HG02678 (cell line): ENCODE results near the gene MAX.
A peak's percentile ranks its signal among the peaks of the same experiment; 100 is the strongest.

ENCODE experiments used
- ATAC-seq: cut with Tn5 transposase; IDR thresholded peaks from one replicate; pipeline ENCODE4 v1.9.1; 2021; ENCODE audit warnings: mild to moderate bottlenecking, moderate library complexity; ENCODE audit not compliant: unreplicated experiment

The MAX gene

GRCh38 chr14:65074449-65075150 lies 27.7 kb downstream of the MAX start:
- ATAC-seq, result no peak

DNA sequence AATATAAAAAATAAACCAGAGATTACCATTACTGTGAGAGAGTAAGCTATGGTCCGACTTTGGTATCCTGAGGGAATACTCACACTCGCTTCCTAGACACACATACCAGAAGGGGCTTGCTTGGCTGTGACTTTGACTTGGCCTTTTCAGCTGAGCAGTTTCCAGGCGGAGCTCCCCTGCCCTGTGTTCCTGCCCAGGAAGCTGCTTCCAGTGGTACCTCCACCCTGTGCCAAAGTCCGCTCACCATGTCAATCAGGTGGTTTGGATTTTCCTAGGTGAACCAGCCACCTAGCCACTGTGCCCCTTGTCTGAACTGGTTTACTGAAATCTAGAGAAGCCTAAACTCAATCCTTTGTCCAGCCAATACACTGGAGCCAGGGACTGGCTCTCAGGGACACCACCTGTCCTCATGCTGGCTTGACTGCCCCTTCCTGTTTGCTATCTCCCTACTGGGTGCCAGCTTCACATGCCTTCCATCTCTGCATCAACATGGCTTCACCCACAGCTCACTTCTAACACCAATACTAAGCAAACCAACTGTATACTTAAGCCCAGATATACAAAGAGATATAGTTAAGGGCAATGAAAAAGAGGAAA lies 28.6 kb downstream of the MAX start:
- ATAC-seq, result no peak

DNA sequence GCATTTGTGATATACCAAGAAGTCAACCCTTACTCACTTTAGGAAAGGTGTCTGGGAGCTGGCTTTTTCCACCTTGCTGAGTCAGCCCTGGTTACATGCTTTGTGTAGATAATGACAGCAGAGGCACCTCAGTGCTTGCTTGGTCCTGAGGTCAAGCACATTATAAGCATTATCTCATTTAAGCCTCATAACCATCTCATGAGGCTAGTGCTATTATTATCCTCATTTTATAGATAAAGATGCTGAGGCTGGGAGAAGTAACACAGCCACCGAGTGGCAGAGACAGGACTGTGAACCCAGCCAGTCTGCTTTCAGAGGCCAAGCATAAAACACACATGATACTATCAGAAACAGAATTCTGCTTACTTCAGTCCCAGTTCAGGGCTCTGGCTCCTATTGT lies 29.4 kb downstream of the MAX start:
- no peak for ATAC-seq

- ATAC-seq, result no peak
Observed at GRCh38 chr14:65072256-65072655, 30.1 kb downstream of the MAX start.

DNA sequence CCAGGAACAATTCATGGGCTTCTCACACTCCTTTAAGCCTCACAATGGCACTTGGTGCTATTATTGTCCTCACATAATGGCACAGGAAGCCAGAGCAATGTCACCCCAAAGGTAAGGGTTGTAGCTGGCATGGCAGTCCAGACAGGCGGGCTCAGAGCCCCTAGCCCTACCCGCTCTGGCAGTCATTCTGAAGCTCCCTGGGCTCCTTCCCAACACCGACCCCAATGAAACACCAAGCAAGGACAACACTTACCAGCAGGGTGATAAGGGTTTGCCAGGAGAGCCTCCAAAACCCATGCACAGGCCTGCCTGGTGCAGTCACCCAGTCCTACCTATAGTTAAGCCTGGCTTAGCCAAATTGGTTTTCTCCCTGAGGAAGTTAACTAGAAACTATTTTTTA lies 30.8 kb downstream of the MAX start:
- ATAC-seq, result no peak

DNA sequence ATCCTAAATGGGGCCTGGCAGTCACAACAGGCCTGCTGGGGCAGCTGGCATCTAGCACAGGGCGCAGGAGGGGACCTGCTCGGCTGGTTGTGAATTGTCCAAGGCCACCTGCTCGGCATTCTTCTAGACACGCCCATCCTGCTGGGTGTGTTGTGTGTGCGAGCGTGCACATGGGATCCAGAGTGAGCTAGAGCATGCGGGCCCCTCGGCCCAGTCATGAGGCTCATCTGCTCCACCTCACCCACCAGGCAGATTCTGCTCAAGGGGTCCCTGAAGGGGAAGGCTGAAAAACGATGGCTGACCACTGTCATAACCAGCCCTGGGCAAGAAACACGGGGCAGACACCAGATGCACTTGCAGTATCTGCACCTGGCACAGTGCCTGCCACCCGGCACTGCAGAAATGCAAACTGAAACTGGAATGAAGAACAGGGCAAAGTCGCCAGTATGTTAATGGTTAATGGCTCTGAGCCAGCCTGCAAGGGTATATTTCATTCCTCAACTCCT lies 31.8 kb downstream of the MAX start:
- ATAC-seq, result peak; percentile 60

GRCh38 chr14:65069874-65070413 lies 32.4 kb downstream of the MAX start:
- ATAC-seq, result no peak

GRCh38 chr14:65065719-65066118 lies 36.6 kb downstream of the MAX start:
- ATAC-seq, result no peak

DNA sequence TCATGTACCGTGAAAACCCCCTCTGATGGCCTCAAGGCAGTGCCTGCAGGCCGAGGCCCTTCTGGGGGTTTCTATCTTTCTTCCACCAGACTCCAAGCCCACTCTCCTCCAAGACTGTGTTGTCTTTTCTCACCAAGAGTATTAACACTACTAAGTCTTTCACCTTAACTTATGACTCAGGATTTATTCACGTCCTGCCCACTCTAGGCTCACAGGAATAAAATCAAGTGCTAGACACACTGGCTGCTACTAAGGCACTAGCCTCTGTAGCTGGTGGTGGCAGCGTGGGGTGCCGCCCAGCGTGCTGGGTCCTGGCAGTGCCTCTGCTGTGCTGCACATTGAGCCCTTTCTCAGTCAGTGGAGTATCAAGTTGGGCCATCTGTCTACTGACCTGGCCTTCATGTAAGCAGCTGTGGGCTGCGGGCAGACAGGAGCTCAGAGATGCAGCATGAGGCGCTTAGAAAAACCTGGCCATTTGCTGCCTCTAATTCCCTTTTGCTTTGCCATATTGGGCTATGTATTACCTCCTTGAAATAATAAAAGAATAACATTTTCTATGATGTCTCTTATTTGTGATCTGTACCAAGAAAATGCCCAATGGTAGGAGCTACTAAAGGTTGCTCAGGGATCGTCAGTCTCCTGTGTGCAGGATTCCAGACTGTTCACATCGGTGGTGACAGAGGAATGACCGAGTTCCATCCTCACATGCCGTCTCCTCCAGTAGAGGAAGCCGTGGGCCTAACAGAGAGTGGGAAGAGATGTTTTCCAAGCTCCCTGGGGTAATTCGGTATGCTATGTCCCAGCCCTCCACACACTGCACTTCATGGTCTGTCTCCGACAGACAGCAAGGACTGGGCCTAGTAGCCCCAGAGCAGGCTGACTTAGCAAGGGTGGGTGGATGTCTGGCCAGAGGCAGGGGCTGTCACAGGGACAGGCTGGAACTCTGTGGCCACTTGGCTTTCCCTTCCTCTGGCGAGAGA lies 39.9 kb downstream of the MAX start:
- ATAC-seq, result no peak

DNA sequence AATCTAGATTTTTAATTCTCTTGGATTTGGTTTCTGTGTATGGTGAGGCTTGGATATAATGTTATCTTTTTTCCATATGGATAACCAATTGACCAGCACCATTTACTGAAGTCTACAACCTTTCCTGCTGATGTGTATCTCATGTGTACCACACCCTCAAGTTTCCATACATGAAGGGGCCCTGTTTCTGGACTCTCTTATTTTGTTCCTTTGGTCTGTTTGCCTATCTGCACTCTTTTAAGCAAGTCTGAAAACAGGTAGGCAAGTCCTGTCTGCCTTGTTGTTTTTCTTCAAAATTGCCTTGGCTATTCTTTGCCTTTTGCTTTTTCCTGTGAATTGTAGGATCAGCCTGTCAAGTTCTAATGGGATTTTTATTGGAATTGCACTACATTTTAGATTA lies 44.6 kb downstream of the MAX start:
- no peak for ATAC-seq

- no peak for ATAC-seq
Observed at GRCh38 chr14:65054471-65055085, 47.7 kb downstream of the MAX start.

- no peak for ATAC-seq
Observed at GRCh38 chr14:65053466-65053865, 48.9 kb downstream of the MAX start.

DNA sequence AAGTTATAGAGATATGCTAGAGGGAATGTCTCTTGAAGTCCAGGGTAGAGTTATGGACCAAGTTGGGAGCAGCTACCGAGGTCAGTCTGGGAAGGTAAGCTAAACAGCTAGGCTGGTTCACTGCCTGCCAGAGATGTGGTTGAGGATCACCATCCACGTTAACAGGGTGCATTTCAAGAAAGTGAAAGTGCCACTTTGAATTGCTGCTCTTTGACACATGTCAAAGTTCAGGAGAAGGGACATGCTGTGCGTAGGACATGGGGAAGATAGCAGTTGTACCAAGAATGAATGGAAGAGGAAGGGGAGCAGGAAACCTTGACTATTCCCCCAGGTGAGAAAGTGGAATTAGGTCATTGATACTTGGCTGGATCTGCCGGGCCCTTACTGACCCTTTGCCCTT lies 49.5 kb downstream of the MAX start:
- ATAC-seq, result no peak

DNA sequence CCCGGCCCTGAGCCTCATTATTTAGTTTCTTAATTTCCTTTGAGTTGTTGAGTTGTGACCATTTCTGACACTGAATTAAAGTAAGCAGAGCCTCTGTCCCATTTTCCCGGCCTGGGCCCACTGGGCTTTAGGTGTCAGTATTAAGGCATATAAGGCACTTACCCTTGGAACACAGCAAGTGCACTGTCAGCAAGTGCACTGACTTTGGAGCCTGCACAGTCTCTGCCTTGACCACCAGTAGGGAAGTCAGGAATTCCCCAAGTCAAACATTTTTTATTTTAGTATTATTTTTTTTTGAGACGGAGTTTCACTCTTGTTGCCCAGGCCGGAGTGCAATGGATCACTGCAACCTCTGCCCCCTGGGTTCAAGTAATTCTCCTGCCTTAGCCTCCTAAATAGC lies 56.6 kb downstream of the MAX start:
- ATAC-seq, result no peak

DNA sequence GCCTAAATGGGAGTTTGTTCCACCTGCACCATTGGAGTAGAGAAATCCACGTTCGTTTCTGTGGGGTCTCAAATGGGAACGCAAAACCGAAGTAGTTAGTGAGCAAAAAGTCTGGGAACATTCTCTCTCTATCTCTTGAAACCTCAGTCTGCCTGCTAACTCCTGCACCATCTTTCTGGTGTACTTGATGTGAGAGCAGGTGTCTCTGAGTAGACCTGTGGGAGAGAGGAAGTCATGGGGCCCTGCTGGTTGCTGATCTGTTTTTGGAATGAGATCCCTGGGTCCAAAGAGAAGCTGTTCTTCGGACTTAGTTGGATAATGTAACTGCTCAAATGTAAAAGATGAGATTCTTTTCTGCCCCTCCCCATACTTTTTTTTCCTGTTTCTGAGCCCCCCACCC lies 57.3 kb downstream of the MAX start:
- ATAC-seq, result no peak

GRCh38 chr14:65044596-65044959 lies 57.7 kb downstream of the MAX start:
- no peak for ATAC-seq

- ATAC-seq, result no peak
Observed at GRCh38 chr14:65043893-65044595, 58.3 kb downstream of the MAX start.

DNA sequence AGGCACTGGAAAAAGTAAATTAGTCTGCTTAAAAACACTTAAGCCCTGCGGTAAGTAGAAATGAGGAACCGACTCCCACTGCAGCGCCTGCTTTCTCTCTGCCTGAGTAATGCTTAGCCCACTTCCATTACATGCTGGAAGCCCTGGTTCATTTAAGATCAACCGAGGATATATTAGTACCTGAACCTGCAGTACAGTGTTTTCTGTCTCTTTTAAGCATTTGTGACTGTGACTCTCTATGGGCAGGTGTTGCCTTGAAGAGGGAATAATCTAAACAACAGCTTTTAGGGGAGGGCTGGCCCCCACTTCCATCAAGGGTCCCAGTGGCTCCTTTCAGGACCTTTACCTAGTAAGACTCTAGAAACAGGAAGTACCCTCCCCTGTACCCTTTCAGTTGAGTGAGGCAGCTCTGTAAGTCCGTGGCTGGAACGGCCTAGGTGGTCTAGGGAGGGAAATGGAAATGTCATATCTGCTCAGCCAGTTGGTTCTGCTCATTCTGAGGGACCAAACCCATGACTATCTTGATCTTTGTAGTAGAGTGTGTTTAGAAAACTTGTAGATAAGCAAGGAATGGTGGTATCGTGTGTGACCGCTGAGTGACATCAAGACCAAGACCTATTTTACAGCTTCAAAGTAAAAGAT lies 59.5 kb downstream of the MAX start:
- ATAC-seq, result peak; percentile 74

DNA sequence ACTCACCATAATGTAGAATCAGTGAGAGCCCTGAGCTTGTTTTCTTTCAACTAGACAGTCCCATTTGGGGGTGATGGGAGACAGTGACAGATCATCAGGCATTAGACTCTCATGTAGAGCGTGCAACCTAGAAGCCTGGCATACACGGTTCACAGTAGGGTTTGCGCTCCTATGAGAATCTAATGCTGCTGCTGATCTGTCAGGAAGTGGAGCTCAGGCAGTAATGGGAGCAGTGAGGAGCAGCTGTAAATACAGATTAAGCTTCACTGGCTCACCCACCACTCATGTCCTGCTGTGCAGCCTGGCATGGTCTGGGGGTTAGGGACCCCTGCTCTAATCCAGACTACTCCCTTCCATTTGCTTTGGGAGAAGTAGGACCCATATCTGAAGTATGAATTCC lies 60.0 kb downstream of the MAX start:
- ATAC-seq, result no peak

- ATAC-seq, result no peak
Observed at GRCh38 chr14:65041434-65041915, 60.8 kb downstream of the MAX start.
